Muscle of arm (tissue), 14 donors: ENCODE results near the gene DYNLT1. TPM values are rescaled to one million over a fixed set of nuclear protein-coding genes. Genes with fewer than 3 reads are reported as not detected.
"Not testable (repeated sequence)": the region's sequence is repeated elsewhere in the genome, so short reads cannot be mapped to it uniquely, and the experiment has no call there.

Source experiments
- DNase-seq: peaks from one replicate; pipeline ENCODE4 v3.0.0-alpha.2; 2013
- long read RNA-seq, 11 donors: transcript quantifications; one replicate each; lab custom pipeline, GENCODE V29; 2026
- polyA plus RNA-seq, 12 donors: library from polyadenylated mRNA; unstranded; fragments of 120-200 nt; gene quantifications; one replicate each; pipeline ENCODE4 v1.2.1, GENCODE V29; 2013; ENCODE audit not compliant: insufficient read length in 12 of 12

The DYNLT1 gene
- polyA plus RNA-seq = 100 to 1,000 TPM in 1 of 12 donors, 10 to 100 TPM in 10, not detected in 1; 60.5 to 101 (median 85.7) TPM
- long read RNA-seq, donor 1, transcript DYNLT1-203 (5 exons, 726 nt) = major isoform, 134 of 165 reads
- long read RNA-seq, donor 1, partial matches to known transcripts = 23 of 165 reads
- long read RNA-seq, donor 1, other reads (novel, unspliced or antisense) = 7 of 165 reads
- long read RNA-seq, donor 2, transcript DYNLT1-203 (5 exons, 726 nt) = major isoform, 87 of 99 reads
- long read RNA-seq, donor 2, partial matches to known transcripts = 12 of 99 reads
- long read RNA-seq, donor 2, other reads (novel, unspliced or antisense) = 0 of 99 reads
- long read RNA-seq, donor 3, transcript DYNLT1-203 (5 exons, 726 nt) = major isoform, 48 of 57 reads
- long read RNA-seq, donor 3, partial matches to known transcripts = 8 of 57 reads
- long read RNA-seq, donor 3, other reads (novel, unspliced or antisense) = 0 of 57 reads
- long read RNA-seq, donor 4, transcript DYNLT1-203 (5 exons, 726 nt) = major isoform, 35 of 42 reads
- long read RNA-seq, donor 4, partial matches to known transcripts = 7 of 42 reads
- long read RNA-seq, donor 4, other reads (novel, unspliced or antisense) = 0 of 42 reads
- long read RNA-seq, donor 5, transcript DYNLT1-203 (5 exons, 726 nt) = major isoform, 88 of 96 reads
- long read RNA-seq, donor 5, partial matches to known transcripts = 7 of 96 reads
- long read RNA-seq, donor 5, other reads (novel, unspliced or antisense) = 0 of 96 reads
- long read RNA-seq, donor 6, transcript DYNLT1-203 (5 exons, 726 nt) = major isoform, 41 of 66 reads
- long read RNA-seq, donor 6, partial matches to known transcripts = 23 of 66 reads
- long read RNA-seq, donor 6, other reads (novel, unspliced or antisense) = 0 of 66 reads
- long read RNA-seq, donor 7, transcript DYNLT1-203 (5 exons, 726 nt) = major isoform, 36 of 51 reads
- long read RNA-seq, donor 7, partial matches to known transcripts = 15 of 51 reads
- long read RNA-seq, donor 7, other reads (novel, unspliced or antisense) = 0 of 51 reads
- long read RNA-seq, donor 8, transcript DYNLT1-203 (5 exons, 726 nt) = major isoform, 67 of 85 reads
- long read RNA-seq, donor 8, partial matches to known transcripts = 11 of 85 reads
- long read RNA-seq, donor 8, other reads (novel, unspliced or antisense) = 7 of 85 reads
- long read RNA-seq, donor 9, transcript DYNLT1-203 (5 exons, 726 nt) = major isoform, 42 of 54 reads
- long read RNA-seq, donor 9, partial matches to known transcripts = 12 of 54 reads
- long read RNA-seq, donor 9, other reads (novel, unspliced or antisense) = 0 of 54 reads
- long read RNA-seq, donor 10, transcript DYNLT1-203 (5 exons, 726 nt) = major isoform, 63 of 74 reads
- long read RNA-seq, donor 10, partial matches to known transcripts = 10 of 74 reads
- long read RNA-seq, donor 10, other reads (novel, unspliced or antisense) = 0 of 74 reads
- long read RNA-seq, donor 11, transcript DYNLT1-203 (5 exons, 726 nt) = major isoform, 78 of 94 reads
- long read RNA-seq, donor 11, partial matches to known transcripts = 15 of 94 reads
- long read RNA-seq, donor 11, other reads (novel, unspliced or antisense) = 0 of 94 reads

DNA sequence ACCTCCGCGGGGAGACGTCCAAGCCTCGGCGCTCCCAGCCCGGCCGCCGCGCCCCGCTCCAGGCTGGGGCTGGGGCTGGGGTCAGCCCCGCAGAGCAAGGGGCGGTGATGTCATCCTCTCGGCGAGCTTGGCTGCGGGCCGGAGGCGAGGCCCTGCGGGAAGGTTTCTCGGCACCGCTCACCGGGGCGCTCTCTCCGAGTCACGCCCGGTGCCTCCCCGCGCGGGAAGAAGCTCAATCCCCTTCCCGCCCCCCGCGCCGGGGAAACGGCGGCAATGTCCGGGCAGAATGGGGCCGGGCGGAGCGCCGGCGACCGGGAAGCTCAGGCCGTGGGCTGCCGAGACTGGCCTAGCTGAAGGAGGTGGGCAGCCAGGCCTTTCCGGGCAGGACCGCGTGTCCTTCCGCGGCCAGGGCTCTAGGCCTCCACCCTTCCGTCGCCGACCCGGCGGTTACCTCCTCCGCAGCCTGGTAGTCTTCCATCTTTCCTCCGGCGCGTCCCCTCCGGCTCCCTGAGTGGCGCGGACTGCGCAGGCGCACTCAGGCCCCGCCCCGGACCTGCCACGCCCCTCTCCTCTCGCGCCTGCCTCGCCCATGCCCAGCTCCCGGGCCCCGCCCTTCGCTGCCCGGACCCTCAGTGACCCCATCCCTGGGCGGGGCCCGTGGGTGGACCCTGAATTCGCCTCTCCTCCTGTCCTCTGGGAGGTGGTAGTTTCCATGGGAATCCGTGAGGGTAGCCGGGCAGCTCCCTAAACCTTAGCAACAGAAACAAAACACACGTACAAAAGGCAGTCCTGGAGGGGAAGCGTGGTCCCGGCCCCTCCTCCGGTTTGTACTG is at the start of gene DYNLT1:
Gene DYNLT1, minus strand, starts transcription at position 513 of the 833 bp plus-strand sequence. Its CDS starts 35 bp downstream, at position 478.
- peak; percentile 92 for DNase-seq

GRCh38 chr6:158688860-158689259 is 44.3 kb upstream of the DYNLT1 start:
- no peak for DNase-seq

- no peak for DNase-seq
These were observed 43.0 kb upstream of the DYNLT1 start for GRCh38 chr6:158687506-158687905.

- no peak for DNase-seq
These were observed 42.3 kb upstream of the DYNLT1 start for GRCh38 chr6:158686791-158687381.

- no peak for DNase-seq
These were observed 41.8 kb upstream of the DYNLT1 start for GRCh38 chr6:158686311-158686710.

GRCh38 chr6:158684745-158685324 is 40.3 kb upstream of the DYNLT1 start:
- no peak for DNase-seq

GRCh38 chr6:158684311-158684710 is 39.8 kb upstream of the DYNLT1 start:
- DNase-seq = no peak

DNA sequence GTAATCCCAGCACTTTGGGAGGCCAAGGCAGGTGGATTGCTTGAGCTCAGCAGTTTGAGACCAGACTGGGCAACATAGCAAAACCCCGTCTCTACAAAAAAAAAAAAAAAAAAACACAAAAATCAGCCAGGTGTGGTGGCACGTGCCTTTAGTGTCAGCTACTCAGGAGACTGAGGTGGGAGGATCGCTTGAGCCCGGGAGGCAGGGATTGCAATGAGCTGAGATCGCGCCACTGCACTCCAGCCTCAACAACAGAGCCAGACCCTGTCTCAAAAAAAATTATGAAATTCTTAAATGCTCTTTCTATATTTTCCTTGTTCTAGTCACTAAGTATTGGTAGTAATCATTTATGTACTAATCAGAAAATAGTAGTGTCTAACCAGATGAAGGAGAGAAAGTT is 35.9 kb upstream of the DYNLT1 start:
- no peak for DNase-seq

- no peak for DNase-seq
These were observed 35.5 kb upstream of the DYNLT1 start for GRCh38 chr6:158680015-158680414.

GRCh38 chr6:158677906-158678578 is 33.5 kb upstream of the DYNLT1 start:
- no peak for DNase-seq

DNA sequence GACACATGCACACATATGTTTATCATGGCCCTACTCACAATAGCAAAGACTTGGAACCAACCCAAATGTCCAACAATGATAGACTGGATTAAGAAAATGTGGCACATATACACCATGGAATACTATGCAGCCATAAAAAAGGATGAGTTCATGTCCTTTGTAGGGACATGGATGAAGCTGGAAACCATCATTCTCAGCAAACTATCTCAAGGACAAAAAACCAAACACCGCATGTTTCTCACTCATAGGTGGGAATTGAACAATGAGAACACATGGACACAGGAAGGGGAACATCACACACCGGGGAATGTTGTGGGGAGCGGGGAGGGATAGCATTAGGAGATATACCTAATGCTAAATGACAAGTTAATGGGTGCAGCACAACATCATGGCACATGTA is 32.6 kb upstream of the DYNLT1 start:
- DNase-seq = not testable (repeated sequence)

GRCh38 chr6:158674342-158675131 is 30.0 kb upstream of the DYNLT1 start:
- no peak for DNase-seq

DNA sequence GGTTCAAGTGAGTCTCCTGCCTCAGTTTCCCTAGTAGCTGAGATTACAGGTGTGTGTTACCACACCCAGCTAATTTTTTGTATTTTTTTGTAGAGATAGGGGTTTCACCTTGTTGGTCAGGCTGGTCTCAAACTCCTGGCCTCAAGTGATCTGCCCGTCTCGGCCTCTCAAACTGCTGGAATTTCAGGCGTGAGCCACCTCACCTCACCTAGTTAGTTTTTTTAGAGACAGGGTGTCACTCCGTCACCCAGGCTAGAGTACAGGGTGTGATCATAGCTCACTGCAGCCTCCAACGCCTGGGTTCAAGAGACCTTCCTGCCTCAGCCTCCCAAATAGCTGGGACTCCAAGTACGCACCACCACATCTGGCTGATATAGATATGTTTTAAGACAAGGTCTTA is 28.2 kb upstream of the DYNLT1 start:
- DNase-seq = no peak

- not testable (repeated sequence) for DNase-seq
These were observed 27.6 kb upstream of the DYNLT1 start for GRCh38 chr6:158672119-158672518.

DNA sequence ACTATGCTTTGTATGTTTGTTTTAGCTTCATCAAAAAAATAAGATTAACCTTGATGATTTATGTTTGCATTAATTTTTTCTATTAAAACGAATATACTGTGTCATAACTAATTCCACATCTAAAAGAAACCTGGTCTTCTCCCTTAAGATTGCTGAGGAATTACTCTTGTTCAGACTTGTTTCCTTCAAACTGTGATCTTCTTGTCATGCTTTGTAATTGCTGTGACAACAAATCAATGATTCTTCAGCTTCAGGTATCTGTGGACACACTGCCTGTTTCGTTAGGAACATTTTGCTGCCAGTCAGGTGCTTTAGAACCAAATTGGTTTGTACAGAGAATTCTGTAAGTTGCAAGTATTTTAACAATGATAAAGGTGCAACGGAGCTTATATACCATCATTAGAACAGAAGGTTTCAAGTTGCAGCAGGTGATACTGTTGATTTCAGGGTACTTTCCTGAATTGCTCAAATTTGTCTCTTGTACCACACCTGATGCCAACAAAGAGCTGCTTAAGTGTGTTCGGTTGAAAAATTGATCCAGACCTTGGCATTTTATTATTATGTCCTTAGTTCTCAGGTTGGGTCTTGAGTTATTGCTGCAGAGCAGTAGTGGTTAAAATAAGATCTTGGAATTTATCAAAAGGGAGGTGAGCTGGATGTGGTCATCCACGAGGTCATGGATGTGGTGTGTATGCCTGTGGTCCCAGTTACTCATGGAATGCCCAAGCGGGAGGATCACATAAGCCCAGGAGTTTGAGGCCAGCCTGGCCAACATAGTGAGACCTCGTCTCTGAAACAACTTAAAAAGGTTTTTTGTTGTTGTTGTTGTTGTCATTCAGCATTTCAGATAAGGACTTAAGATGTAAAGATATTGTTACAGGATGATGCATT is 24.8 kb upstream of the DYNLT1 start:
- no peak for DNase-seq

DNA sequence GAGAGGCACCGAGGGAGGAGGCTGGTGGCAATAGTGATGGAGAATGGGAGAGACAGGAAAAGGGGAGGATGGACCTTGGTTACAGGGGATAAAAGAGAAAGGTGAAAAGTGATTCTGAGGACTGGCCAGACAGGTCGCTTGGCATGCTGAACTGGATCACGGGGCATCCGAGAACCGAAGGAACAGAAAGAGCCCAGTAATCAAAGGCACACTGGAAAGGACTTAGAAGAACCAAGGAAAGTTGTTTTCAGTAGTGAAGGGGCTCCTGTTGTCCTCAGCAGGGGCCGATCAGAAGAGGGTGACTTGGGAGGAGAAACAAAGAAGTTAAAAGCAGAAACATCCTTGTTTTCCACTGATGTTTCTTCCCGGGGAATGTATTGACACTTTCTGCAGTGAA is 24.2 kb upstream of the DYNLT1 start:
- no peak for DNase-seq
